ENCODE results near the gene DHX35.
"Not testable (repeated sequence)": the region's sequence is repeated elsewhere in the genome, so short reads cannot be mapped to it uniquely, and the experiment has no call there.

The DHX35 gene

GRCh38 chr20:38957235-38957876 lies 4.8 kb upstream of the DHX35 start:
- Histone ChIP-seq H2AFZ (ENCODE audit: low read depth, low read length) (no peak overlapping the region), H3K4me3 (ENCODE audit: low read depth in 1 of 2, low read length in 2 of 2) (no peak overlapping the region), H3K79me2 (ENCODE audit: insufficient read depth, low read length) (peaks cover 12% of the 10 kb centered on the region), H3K4me2 (ENCODE audit: insufficient read depth, low read length) (no peak overlapping the region), H3K4me1 (ENCODE audit: insufficient read depth, low read length) (peaks cover 13% of the 10 kb centered on the region), H3K27me3 (ENCODE audit: insufficient read depth, low read length, poor library complexity) (no peaks in the 10 kb centered on the region), H3K27ac (ENCODE audit: low read length) (no peak overlapping the region), H3K9me3 (ENCODE audit: insufficient read depth, low read length, severe bottlenecking) (no peaks in the 10 kb centered on the region), H4K20me1 (ENCODE audit: insufficient read depth, low read length) (peaks cover 6% of the 10 kb centered on the region; the same call in 1 of the 2 replicates), H3K9ac (ENCODE audit: low read depth, low read length) (no peak overlapping the region), H3K36me3 (ENCODE audit: insufficient read depth, low read length) (peaks cover 20% of the 10 kb centered on the region)
- TF ChIP-seq, protein P1, sequence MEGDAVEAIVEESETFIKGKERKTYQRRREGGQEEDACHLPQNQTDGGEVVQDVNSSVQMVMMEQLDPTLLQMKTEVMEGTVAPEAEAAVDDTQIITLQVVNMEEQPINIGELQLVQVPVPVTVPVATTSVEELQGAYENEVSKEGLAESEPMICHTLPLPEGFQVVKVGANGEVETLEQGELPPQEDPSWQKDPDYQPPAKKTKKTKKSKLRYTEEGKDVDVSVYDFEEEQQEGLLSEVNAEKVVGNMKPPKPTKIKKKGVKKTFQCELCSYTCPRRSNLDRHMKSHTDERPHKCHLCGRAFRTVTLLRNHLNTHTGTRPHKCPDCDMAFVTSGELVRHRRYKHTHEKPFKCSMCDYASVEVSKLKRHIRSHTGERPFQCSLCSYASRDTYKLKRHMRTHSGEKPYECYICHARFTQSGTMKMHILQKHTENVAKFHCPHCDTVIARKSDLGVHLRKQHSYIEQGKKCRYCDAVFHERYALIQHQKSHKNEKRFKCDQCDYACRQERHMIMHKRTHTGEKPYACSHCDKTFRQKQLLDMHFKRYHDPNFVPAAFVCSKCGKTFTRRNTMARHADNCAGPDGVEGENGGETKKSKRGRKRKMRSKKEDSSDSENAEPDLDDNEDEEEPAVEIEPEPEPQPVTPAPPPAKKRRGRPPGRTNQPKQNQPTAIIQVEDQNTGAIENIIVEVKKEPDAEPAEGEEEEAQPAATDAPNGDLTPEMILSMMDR (IDR thresholded peaks at IDR 0.05; ENCODE audit: borderline replicate concordance, extremely low read depth, low read length, poor library complexity, severe bottlenecking) = no peak
- no peak for TF ChIP-seq EZH2 (IDR thresholded peaks at IDR 0.05; ENCODE audit: borderline replicate concordance, low read depth, low read length, severe bottlenecking)
- no peak for DNase-seq
- no peak for ATAC-seq (ENCODE audit: insufficient read depth, low read depth)

DNA sequence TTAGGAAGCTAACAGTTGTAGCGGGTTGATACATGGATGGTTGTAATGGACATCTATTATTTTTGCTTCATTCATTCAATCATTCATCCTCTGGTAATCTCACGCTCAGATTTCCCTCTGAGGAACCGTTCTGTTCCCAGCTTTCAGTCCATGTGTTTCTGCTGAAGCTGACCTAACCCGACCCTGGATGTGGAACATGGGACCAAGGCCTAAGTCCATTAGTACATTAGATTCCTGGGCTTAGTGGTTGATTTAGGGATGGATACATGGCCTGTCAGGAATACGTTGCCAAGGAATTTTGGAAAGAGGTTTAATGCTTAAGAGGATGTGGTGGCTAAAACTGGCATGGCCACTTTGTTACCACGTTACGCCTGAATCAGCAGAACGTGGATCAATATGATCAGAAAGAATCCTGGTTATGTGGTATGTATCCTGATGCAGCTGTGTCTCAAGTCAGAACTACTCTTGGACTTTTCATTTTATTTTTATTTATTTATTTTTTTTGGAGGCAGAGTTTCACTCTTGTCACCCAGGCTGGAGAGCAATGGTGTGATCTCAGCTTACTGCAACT lies 4.1 kb upstream of the DHX35 start:
- Histone ChIP-seq H2AFZ (ENCODE audit: low read depth, low read length) (no peak overlapping the region), H4K20me1 (ENCODE audit: insufficient read depth, low read length) (peaks cover 6% of the 10 kb centered on the region; the same call in 1 of the 2 replicates), H3K4me3 (ENCODE audit: low read depth in 1 of 2, low read length in 2 of 2) (no peak overlapping the region), H3K4me2 (ENCODE audit: insufficient read depth, low read length) (no peak overlapping the region), H3K9ac (ENCODE audit: low read depth, low read length) (no peak overlapping the region), H3K27me3 (ENCODE audit: insufficient read depth, low read length, poor library complexity) (no peaks in the 10 kb centered on the region), H3K27ac (ENCODE audit: low read length) (no peak overlapping the region), H3K9me3 (ENCODE audit: insufficient read depth, low read length, severe bottlenecking) (no peaks in the 10 kb centered on the region), H3K36me3 (ENCODE audit: insufficient read depth, low read length) (peaks cover 14% of the 10 kb centered on the region), H3K4me1 (ENCODE audit: insufficient read depth, low read length) (peaks cover 15% of the 10 kb centered on the region), H3K79me2 (ENCODE audit: insufficient read depth, low read length) (peaks cover 19% of the 10 kb centered on the region)
- no peak for ATAC-seq (ENCODE audit: insufficient read depth, low read depth)
- no peak for TF ChIP-seq EZH2 (IDR thresholded peaks at IDR 0.05; ENCODE audit: borderline replicate concordance, low read depth, low read length, severe bottlenecking)
- TF ChIP-seq, protein P1 (IDR thresholded peaks at IDR 0.05; ENCODE audit: borderline replicate concordance, extremely low read depth, low read length, poor library complexity, severe bottlenecking) = no peak
- no peak for DNase-seq

DNA sequence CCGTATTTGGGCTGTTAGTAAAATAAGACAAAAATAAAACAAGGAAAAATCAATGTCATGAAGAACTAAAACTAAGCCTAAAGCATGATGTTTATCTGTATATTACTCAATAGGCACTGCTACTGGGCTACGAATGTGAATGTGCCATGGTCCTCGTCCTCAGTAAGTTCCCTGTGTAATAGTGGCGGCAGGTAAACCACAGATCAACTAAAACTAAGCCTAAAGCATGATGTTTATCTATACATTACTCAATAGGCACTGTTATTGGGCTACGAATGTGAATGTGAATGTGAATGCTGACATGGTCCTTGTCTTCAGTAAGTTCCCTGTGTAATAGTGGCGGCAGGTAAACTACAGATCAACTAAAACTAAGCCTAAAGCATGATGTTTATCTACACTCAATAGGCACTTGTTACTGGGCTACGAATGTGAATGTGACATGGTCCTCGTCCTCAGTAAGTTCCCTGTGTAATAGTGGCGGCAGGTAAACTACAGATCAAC lies 1.9 kb upstream of the DHX35 start:
- not testable (repeated sequence) for H2AFZ ChIP-seq (ENCODE audit: low read depth, low read length)

GRCh38 chr20:38961530-38962043 lies 557 bp upstream of the DHX35 start:
- no peaks in the 10 kb centered on the region for H3K9me3 ChIP-seq (ENCODE audit: insufficient read depth, low read length, severe bottlenecking)
- H3K79me2 ChIP-seq (ENCODE audit: insufficient read depth, low read length) = peaks cover 55% of the 10 kb centered on the region
- H3K27ac ChIP-seq (ENCODE audit: low read length) = peak overlapping the region; percentile 85
- H3K9ac ChIP-seq (ENCODE audit: low read depth, low read length) = peak overlapping the region; percentile 77
- no peaks in the 10 kb centered on the region for H3K27me3 ChIP-seq (ENCODE audit: insufficient read depth, low read length, poor library complexity)
- peak overlapping the region; percentile 72 for H3K4me2 ChIP-seq (ENCODE audit: insufficient read depth, low read length)
- peaks cover 35% of the 10 kb centered on the region for H3K4me1 ChIP-seq (ENCODE audit: insufficient read depth, low read length)
- peaks cover 10% of the 10 kb centered on the region for H3K36me3 ChIP-seq (ENCODE audit: insufficient read depth, low read length)
- TF ChIP-seq EZH2 (IDR thresholded peaks at IDR 0.05; ENCODE audit: borderline replicate concordance, low read depth, low read length, severe bottlenecking) = no peak
- TF ChIP-seq, protein P1 (IDR thresholded peaks at IDR 0.05; ENCODE audit: borderline replicate concordance, extremely low read depth, low read length, poor library complexity, severe bottlenecking) = no peak
- H3K4me3 ChIP-seq (ENCODE audit: low read depth in 1 of 2, low read length in 2 of 2) = peak overlapping the region; percentile 25 to 79
- DNase-seq = peak; percentile 53
- no peak for ATAC-seq (ENCODE audit: insufficient read depth, low read depth)
- no peaks in the 10 kb centered on the region; the same call in 1 of the 2 replicates for H4K20me1 ChIP-seq (ENCODE audit: insufficient read depth, low read length)
- peak overlapping the region; percentile 73 for H2AFZ ChIP-seq (ENCODE audit: low read depth, low read length)

More for the DNA sequence above, 1.9 kb upstream of the DHX35 start:
- H4K20me1 ChIP-seq (ENCODE audit: insufficient read depth, low read length); H3K27me3 ChIP-seq (ENCODE audit: insufficient read depth, low read length, poor library complexity); H3K9me3 ChIP-seq (ENCODE audit: insufficient read depth, low read length, severe bottlenecking); DNase-seq; H3K36me3 ChIP-seq (ENCODE audit: insufficient read depth, low read length); H3K27ac ChIP-seq (ENCODE audit: low read length); H3K9ac ChIP-seq (ENCODE audit: low read depth, low read length); ATAC-seq (ENCODE audit: insufficient read depth, low read depth); H3K4me2 ChIP-seq (ENCODE audit: insufficient read depth, low read length); H3K4me3 ChIP-seq (ENCODE audit: low read depth in 1 of 2, low read length in 2 of 2): not testable (repeated sequence)
- Histone ChIP-seq H3K79me2 (ENCODE audit: insufficient read depth, low read length) (peaks cover 41% of the 10 kb centered on the region), H3K4me1 (ENCODE audit: insufficient read depth, low read length) (peaks cover 35% of the 10 kb centered on the region)

Data from DND-41 (cell line).